GM12878 (cell line): ENCODE measurements around the gene NBEA. TPM values are rescaled to one million over a fixed set of nuclear protein-coding genes. Genes with fewer than 3 reads are reported as not detected.

Experiments
- ATAC-seq: fragments of 200-7000 bp; cut with Tn5 transposase; 3 replicates; pipeline ENCODE4 v1.9.1; 2020; ENCODE audit warnings: mild to moderate bottlenecking, moderate library complexity
- BruUV-seq: library from RNA; stranded (reverse); fragments of 400-500 nt; replicated peaks from 2 replicates; lab custom pipeline; 2021; lab: Mats Ljungman, UMichigan
- CTCF ChIA-PET: fragments of 300-600 bp; sonication (Branson Sonifier 250); formaldehyde crosslinking; extraction: SDS; loops from one replicate; lab custom pipeline; 2021; ENCODE audit warnings: inconsistent platforms; lab: Yijun Ruan, JAX
- POLR2A ChIA-PET: fragments of 350-600 bp; formaldehyde crosslinking; extraction: SDS; loops from one replicate; lab custom pipeline; 2021; ENCODE audit warnings: inconsistent platforms; lab: Charles Lee
- RAD21 ChIA-PET: fragments of 300-600 bp; sonication (Branson Sonifier 250); formaldehyde crosslinking; loops from one replicate; lab custom pipeline; 2023; ENCODE audit warnings: antibody characterized with exemption; ENCODE audit not compliant: unreplicated experiment; lab: Charles Lee
- SMC1A ChIA-PET: fragments of 300-600 bp; sonication (Branson Sonifier 250); formaldehyde crosslinking; loops from one replicate; lab custom pipeline; 2023; ENCODE audit not compliant: unreplicated experiment, uncharacterized antibody; lab: Charles Lee
- DNase-seq: peaks from one replicate; pipeline ENCODE4 v3.0.0-alpha.2; 2011; ENCODE audit warnings: low read depth, low spot score
- FAIRE-seq: peaks from 3 replicates; lab custom pipeline; 2011; peaks lifted over from hg19 to GRCh38; lab: Jason Lieb, UNC
- H2AFZ ChIP-seq: 2 replicates; pipeline ENCODE4 v1.6.0; 2011; ENCODE audit warnings: low read depth, low read length, control low read depth; ENCODE audit not compliant: control insufficient read depth
- H3K27ac ChIP-seq: 2 replicates; pipeline ENCODE4 v1.5.1; 2011; ENCODE audit warnings: control low read depth; ENCODE audit not compliant: control insufficient read depth, insufficient read depth
- H3K27me3 ChIP-seq, 2 experiments: replicated peaks in 1 of 2; 2 replicates each; pipeline versions ENCODE4 v1.6.0 to v1.6.1; 2011; ENCODE audit warnings: low read length in 1 of 2; ENCODE audit not compliant: control insufficient read depth in 2 of 2, insufficient read depth in 2 of 2
- H3K36me3 ChIP-seq, 2 experiments: 2 replicates each; pipeline ENCODE4 v1.5.1; 2011; ENCODE audit warnings: low read length in 1 of 2; ENCODE audit not compliant: control insufficient read depth in 2 of 2, insufficient read depth in 2 of 2
- H3K4me1 ChIP-seq: 2 replicates; pipeline ENCODE4 v1.6.1; 2011; ENCODE audit warnings: mild to moderate bottlenecking, low read length, moderate library complexity, mixed read lengths; ENCODE audit not compliant: control insufficient read depth, insufficient read depth
- H3K4me2 ChIP-seq: 2 replicates; pipeline ENCODE4 v1.6.0; 2011; ENCODE audit warnings: control low read depth; ENCODE audit not compliant: control insufficient read depth, insufficient read depth
- H3K4me3 ChIP-seq: fragments of 200-600 bp; sonication (generic); 2 replicates; pipeline ENCODE4 v1.5.1; 2016
- H3K79me2 ChIP-seq: 2 replicates; pipeline ENCODE4 v1.6.0; 2011; ENCODE audit warnings: low read length; ENCODE audit not compliant: control insufficient read depth, insufficient read depth
- H3K9ac ChIP-seq: 2 replicates; pipeline ENCODE4 v1.8.0; 2011; ENCODE audit warnings: low read length, control low read depth, mixed read lengths; ENCODE audit not compliant: control insufficient read depth, insufficient read depth
- H3K9me3 ChIP-seq: replicated peaks from 3 replicates; pipeline ENCODE4 v1.5.1; 2011; ENCODE audit warnings: mild to moderate bottlenecking, low read length; ENCODE audit not compliant: control insufficient read depth, insufficient read depth
- H4K20me1 ChIP-seq: 2 replicates; pipeline ENCODE4 v1.6.0; 2011; ENCODE audit not compliant: control insufficient read depth, insufficient read depth
- LARP7 ChIP-seq: fragments of 450-650 bp; IDR thresholded peaks from 2 replicates; pipeline ENCODE4 v1.6.1; 2017; ENCODE audit warnings: mild to moderate bottlenecking
- SREBF1 ChIP-seq: IDR thresholded peaks from 2 replicates; pipeline ENCODE4 v1.6.1; 2012; ENCODE audit warnings: mild to moderate bottlenecking, low read length
- WRNIP1 ChIP-seq: IDR thresholded peaks from 2 replicates; pipeline ENCODE4 v1.6.1; 2011; ENCODE audit warnings: low read depth, low read length, improper control_type of control experiment, borderline replicate concordance
- WGBS: methylation state at CpG from one replicate; pipeline ENCODE4 v1.1.6; 2016; ENCODE audit warnings: low lambda C conversion rate; ENCODE audit not compliant: insufficient replicate concordance, insufficient coverage; ENCODE audit errors: missing lambda C conversion rate; 5-methylcytosine and 5-hydroxymethylcytosine counted together
- in situ Hi-C: fragments of 300-500 bp; cut with MboI; formaldehyde crosslinking; loops from 9 replicates; pipeline ENCODE4 v1.14.3; 2018; ENCODE audit warnings: mixed read lengths
- intact Hi-C: fragments of 100-400 bp; cut with micrococcal nuclease; formaldehyde crosslinking; loops from one replicate; pipeline ENCODE4 v1.14.2; 2022; ENCODE audit not compliant: unreplicated experiment
- polyA plus RNA-seq, 11 experiments: library from polyadenylated mRNA; depleted of rRNA in 4 of 11; unstranded in 6 of 11; stranded (reverse) in 5 of 11; fragments of >200 nt; fragmentation: Nextera tagmentation in 4 of 11; fragmentation: Illumina TruSeq in 1 of 11; extraction: Ambion mirVana in 4 of 11; extraction: Trizol in 1 of 11; gene quantifications; 1 replicate in 1 of 11; 2 replicates in 10 of 11; pipeline versions ENCODE4 v1.2.1 to v1.2.3, GENCODE V29; 2011 to 2016; ENCODE audit warnings: inconsistent platforms in 2 of 11, missing spikeins in 2 of 11, low read depth in 1 of 11
- total RNA-seq, 4 experiments: library from RNA; depleted of rRNA in 3 of 4; stranded (reverse); fragments of >200 nt in 3 of 4; fragmentation: Illumina TruSeq in 1 of 4; extraction: Trizol in 1 of 4; gene quantifications; 2 replicates each; pipeline versions ENCODE4 v1.2.1 to v1.2.3, GENCODE V29; 2013 to 2021
- TF ChIP-seq, protein P1 (sequence below): IDR thresholded peaks from 2 replicates; pipeline ENCODE4 v1.6.1; 2011; ENCODE audit warnings: mild to moderate bottlenecking, low read depth, low read length, moderate library complexity; ENCODE audit not compliant: insufficient replicate concordance
- TF ChIP-seq, protein P2 (sequence below): fragments of 450-650 bp; IDR thresholded peaks from 2 replicates; pipeline ENCODE4 v1.6.1; 2018; ENCODE audit warnings: borderline replicate concordance, mild to moderate bottlenecking; ENCODE audit not compliant: partially characterized antibody
- TF ChIP-seq, protein P3 (sequence below): IDR thresholded peaks from 2 replicates; pipeline ENCODE4 v1.6.1; 2012; ENCODE audit warnings: low read length, inconsistent platforms

Gene NBEA
- total and polyA plus RNA-seq, 10 of the 15 experiments (the other 5 are each of a cell fraction or from before 2014, with no cell fraction given) = 0.23 to 3.6 (median 0.55) TPM

DNA sequence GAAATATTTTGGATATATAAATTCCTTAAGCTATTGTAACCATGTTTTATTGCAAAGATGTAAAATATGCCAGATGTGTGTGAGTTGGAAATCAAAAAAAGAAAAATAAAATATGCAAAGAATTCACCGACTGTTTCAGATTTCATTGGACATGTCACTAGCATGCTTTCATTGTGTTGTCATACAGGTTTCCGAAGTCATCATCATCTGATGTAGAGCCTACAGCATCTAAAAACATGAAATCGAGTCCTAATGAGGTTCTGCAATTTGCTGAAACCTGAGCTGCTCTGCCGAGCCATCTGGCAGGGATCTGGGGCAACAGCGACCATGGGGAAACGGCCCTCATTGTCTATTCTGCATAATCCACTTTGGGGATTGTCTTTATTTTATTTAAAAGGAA is 730.5 kb downstream of the NBEA start:
- TF ChIP-seq SREBF1 (no peak), WRNIP1 (no peak), LARP7 (no peak)
- TF ChIP-seq, protein P1, sequence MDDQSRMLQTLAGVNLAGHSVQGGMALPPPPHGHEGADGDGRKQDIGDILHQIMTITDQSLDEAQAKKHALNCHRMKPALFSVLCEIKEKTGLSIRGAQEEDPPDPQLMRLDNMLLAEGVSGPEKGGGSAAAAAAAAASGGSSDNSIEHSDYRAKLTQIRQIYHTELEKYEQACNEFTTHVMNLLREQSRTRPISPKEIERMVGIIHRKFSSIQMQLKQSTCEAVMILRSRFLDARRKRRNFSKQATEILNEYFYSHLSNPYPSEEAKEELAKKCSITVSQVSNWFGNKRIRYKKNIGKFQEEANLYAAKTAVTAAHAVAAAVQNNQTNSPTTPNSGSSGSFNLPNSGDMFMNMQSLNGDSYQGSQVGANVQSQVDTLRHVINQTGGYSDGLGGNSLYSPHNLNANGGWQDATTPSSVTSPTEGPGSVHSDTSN = no peak
- TF ChIP-seq, protein P2, sequence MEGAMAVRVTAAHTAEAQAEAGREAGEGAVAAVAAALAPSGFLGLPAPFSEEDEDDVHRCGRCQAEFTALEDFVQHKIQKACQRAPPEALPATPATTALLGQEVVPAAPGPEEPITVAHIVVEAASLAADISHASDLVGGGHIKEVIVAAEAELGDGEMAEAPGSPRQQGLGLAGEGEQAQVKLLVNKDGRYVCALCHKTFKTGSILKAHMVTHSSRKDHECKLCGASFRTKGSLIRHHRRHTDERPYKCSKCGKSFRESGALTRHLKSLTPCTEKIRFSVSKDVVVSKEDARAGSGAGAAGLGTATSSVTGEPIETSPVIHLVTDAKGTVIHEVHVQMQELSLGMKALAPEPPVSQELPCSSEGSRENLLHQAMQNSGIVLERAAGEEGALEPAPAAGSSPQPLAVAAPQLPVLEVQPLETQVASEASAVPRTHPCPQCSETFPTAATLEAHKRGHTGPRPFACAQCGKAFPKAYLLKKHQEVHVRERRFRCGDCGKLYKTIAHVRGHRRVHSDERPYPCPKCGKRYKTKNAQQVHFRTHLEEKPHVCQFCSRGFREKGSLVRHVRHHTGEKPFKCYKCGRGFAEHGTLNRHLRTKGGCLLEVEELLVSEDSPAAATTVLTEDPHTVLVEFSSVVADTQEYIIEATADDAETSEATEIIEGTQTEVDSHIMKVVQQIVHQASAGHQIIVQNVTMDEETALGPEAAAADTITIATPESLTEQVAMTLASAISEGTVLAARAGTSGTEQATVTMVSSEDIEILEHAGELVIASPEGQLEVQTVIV = no peak
- TF ChIP-seq, protein P3, sequence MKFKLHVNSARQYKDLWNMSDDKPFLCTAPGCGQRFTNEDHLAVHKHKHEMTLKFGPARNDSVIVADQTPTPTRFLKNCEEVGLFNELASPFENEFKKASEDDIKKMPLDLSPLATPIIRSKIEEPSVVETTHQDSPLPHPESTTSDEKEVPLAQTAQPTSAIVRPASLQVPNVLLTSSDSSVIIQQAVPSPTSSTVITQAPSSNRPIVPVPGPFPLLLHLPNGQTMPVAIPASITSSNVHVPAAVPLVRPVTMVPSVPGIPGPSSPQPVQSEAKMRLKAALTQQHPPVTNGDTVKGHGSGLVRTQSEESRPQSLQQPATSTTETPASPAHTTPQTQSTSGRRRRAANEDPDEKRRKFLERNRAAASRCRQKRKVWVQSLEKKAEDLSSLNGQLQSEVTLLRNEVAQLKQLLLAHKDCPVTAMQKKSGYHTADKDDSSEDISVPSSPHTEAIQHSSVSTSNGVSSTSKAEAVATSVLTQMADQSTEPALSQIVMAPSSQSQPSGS = no peak
- TF ChIP-seq, all 136 proteins: peak for 0
- POLR2A ChIA-PET = no interaction called here

More for the DNA sequence above, 730.5 kb downstream of the NBEA start:
- H3K4me1 ChIP-seq = no peaks in the 10 kb centered on the region
- BruUV-seq = no TSS peak
- WGBS = 52% methylated on average over 6 of the region's 6 CpGs
- ATAC-seq = no peak
- H3K36me3 ChIP-seq = no peaks in the 10 kb centered on the region
- intact Hi-C loops (no loop called here), in situ Hi-C loops (no loop called here)
- FAIRE-seq = no peak
- H3K9me3 ChIP-seq = no peaks in the 10 kb centered on the region
- no peak overlapping the region for H3K27ac ChIP-seq
- DNase-seq = no peak
- H3K4me2 ChIP-seq = no peak overlapping the region
- H3K79me2 ChIP-seq = no peaks in the 10 kb centered on the region
- no peak overlapping the region for H3K9ac ChIP-seq
- H3K27me3 ChIP-seq = no peaks in the 10 kb centered on the region
- no peak overlapping the region for H2AFZ ChIP-seq
- no peaks in the 10 kb centered on the region for H4K20me1 ChIP-seq
- ChIA-PET CTCF (no interaction called here), SMC1A (no interaction called here), RAD21 (no interaction called here)
- no peak overlapping the region for H3K4me3 ChIP-seq
